Stimulated activated CD4-positive, alpha-beta T cell treated with anti-CD3 and anti-CD28 coated beads, Interleukin-12 subunit alpha, Interleukin-12 subunit beta, amount 100 ng/mL, for 48 hours (primary cell): ENCODE data around the gene MAGI1.
"Not testable (repeated sequence)": the region's sequence is repeated elsewhere in the genome, so short reads cannot be mapped to it uniquely, and the experiment has no call there.

Source experiments
- DNase-seq, 3 donors: peaks; one replicate each; pipeline ENCODE4 v3.0.0-alpha.2; 2020; ENCODE audit warnings: low read depth in 2 of 3, low spot score in 1 of 3

MAGI1 gene

GRCh38 chr3:66038726-66039589 lies at the start of gene MAGI1:
Gene MAGI1, minus strand, starts transcription at chr3:66038918. Its CDS starts 610 bp downstream, at chr3:66038308.
- DNase-seq = peak in 2 of 3 donors; percentile 23 to 33

GRCh38 chr3:66083784-66084213 lies 45.1 kb upstream of the MAGI1 start:
- no peak for DNase-seq

GRCh38 chr3:66083096-66083678 lies 44.5 kb upstream of the MAGI1 start:
- no peak for DNase-seq

GRCh38 chr3:66082679-66083078 lies 44.0 kb upstream of the MAGI1 start:
- DNase-seq = no peak

GRCh38 chr3:66080167-66080566 lies 41.4 kb upstream of the MAGI1 start:
- no peak for DNase-seq

GRCh38 chr3:66077973-66078372 lies 39.3 kb upstream of the MAGI1 start:
- no peak for DNase-seq

- DNase-seq = no peak
Measured at GRCh38 chr3:66076861-66077470, 38.2 kb upstream of the MAGI1 start.

GRCh38 chr3:66075281-66075680 lies 36.6 kb upstream of the MAGI1 start:
- DNase-seq = no peak

GRCh38 chr3:66073464-66074141 lies 34.9 kb upstream of the MAGI1 start:
- DNase-seq = no peak

GRCh38 chr3:66068255-66068654 lies 29.5 kb upstream of the MAGI1 start:
- no peak for DNase-seq

GRCh38 chr3:66066963-66067617 lies 28.4 kb upstream of the MAGI1 start:
- DNase-seq = no peak

GRCh38 chr3:66055289-66055688 lies 16.6 kb upstream of the MAGI1 start:
- no peak for DNase-seq

- no peak for DNase-seq
Measured at GRCh38 chr3:66053550-66054094, 14.9 kb upstream of the MAGI1 start.

- DNase-seq = no peak
Measured at GRCh38 chr3:66052721-66053549, 14.2 kb upstream of the MAGI1 start.

- DNase-seq = no peak
Measured at GRCh38 chr3:66050821-66051220, 12.1 kb upstream of the MAGI1 start.

- DNase-seq = no peak
Measured at GRCh38 chr3:66048051-66048395, 9.3 kb upstream of the MAGI1 start.

GRCh38 chr3:66047311-66048050 lies 8.8 kb upstream of the MAGI1 start:
- no peak for DNase-seq

GRCh38 chr3:66046321-66046720 lies 7.6 kb upstream of the MAGI1 start:
- DNase-seq = not testable (repeated sequence)

- no peak for DNase-seq
Measured at GRCh38 chr3:66041828-66042227, 3.1 kb upstream of the MAGI1 start.
